ENCODE data around the gene TBC1D10B. TPM values are rescaled to one million over a fixed set of nuclear protein-coding genes. Genes with fewer than 3 reads are reported as not detected.

TBC1D10B gene
- total and polyA plus RNA-seq, 5 experiments from 2014 or later, result 6.6 to 36.9 (median 10.5) TPM

GRCh38 chr16:30369091-30369937 is 980 bp downstream of the TBC1D10B start:
- no peaks in the 10 kb centered on the region for H3K9me3 Mint-ChIP-seq
- H3K4me1 Mint-ChIP-seq, result peaks cover 34 to 58% (median 53%) of the 10 kb centered on the region in 4 donors
- ATAC-seq, result no peak
- peak overlapping the region in 9 of 10 donors; percentile 49 to 90 (median 86) for H3K27ac Mint-ChIP-seq
- H3K27me3 Mint-ChIP-seq, result no peaks in the 10 kb centered on the region
- POLR2A ChIA-PET, result interaction anchor here (0.6 to 5.9 kb wide), 16 partner anchors 8 to 189 kb away, joined by 3 to 52 read pairs (median 6); partner anchors contain the start of genes CD2BP2, SEPTIN1, ZNF48 and ZNF771
- H3K4me3 Mint-ChIP-seq, result peak overlapping the region; percentile 79 to 92 (median 87)
- no peak for DNase-seq
- peaks cover 0 to 27% (median 2%) of the 10 kb centered on the region in 3 donors for H3K36me3 Mint-ChIP-seq

GRCh38 chr16:30368792-30369090 is 1.6 kb downstream of the TBC1D10B start:
- peak overlapping the region; percentile 79 to 92 (median 87) for H3K4me3 Mint-ChIP-seq
- H3K4me1 Mint-ChIP-seq, result peaks cover 34 to 60% (median 53%) of the 10 kb centered on the region in 4 donors
- DNase-seq, result no peak
- H3K9me3 Mint-ChIP-seq, result no peaks in the 10 kb centered on the region
- peaks cover 0 to 33% (median 2%) of the 10 kb centered on the region in 3 donors for H3K36me3 Mint-ChIP-seq
- POLR2A ChIA-PET, result interaction anchor here (0.6 to 5.9 kb wide), 15 partner anchors 9 to 189 kb away, joined by 3 to 52 read pairs (median 7); partner anchors contain the start of genes CD2BP2, SEPTIN1, ZNF48 and ZNF771
- no peaks in the 10 kb centered on the region for H3K27me3 Mint-ChIP-seq
- no peak for ATAC-seq
- H3K27ac Mint-ChIP-seq, result peak overlapping the region; percentile 49 to 90 (median 84)

- Mint-ChIP-seq H3K4me3 (peak overlapping the region; percentile 79 to 92 (median 87)), H3K27me3 (no peaks in the 10 kb centered on the region), H3K27ac (peak overlapping the region; percentile 49 to 90 (median 80)), H3K36me3 (peaks cover 0 to 38% (median 2%) of the 10 kb centered on the region in 3 donors), H3K9me3 (no peaks in the 10 kb centered on the region), H3K4me1 (peaks cover 35 to 60% (median 53%) of the 10 kb centered on the region in 4 donors)
- POLR2A ChIA-PET, result interaction anchor here (1.2 to 5.9 kb wide), 12 partner anchors 10 to 184 kb away, joined by 4 to 52 read pairs (median 8); partner anchors contain the start of genes CD2BP2, SEPTIN1, ZNF48 and ZNF771
- ATAC-seq (no peak), DNase-seq (no peak)
These were observed 2.0 kb downstream of the TBC1D10B start for GRCh38 chr16:30368122-30368791.

- H3K4me1 Mint-ChIP-seq, result peaks cover 35 to 57% (median 51%) of the 10 kb centered on the region in 4 donors
- DNase-seq (no peak), ATAC-seq (no peak)
- H3K36me3 Mint-ChIP-seq, result peaks cover 0 to 44% (median 4%) of the 10 kb centered on the region in 3 donors
- no peaks in the 10 kb centered on the region for H3K27me3 Mint-ChIP-seq
- POLR2A ChIA-PET, result interaction anchor here (1.7 to 5.9 kb wide), 2 partner anchors 11 to 13 kb away, joined by 9 to 48 read pairs; partner anchors contain the start of gene CD2BP2
- H3K27ac Mint-ChIP-seq, result peak overlapping the region in 9 of 10 donors; percentile 49 to 90 (median 81)
- H3K4me3 Mint-ChIP-seq, result peak overlapping the region; percentile 79 to 92 (median 87)
- H3K9me3 Mint-ChIP-seq, result no peaks in the 10 kb centered on the region
These were observed 2.8 kb downstream of the TBC1D10B start for GRCh38 chr16:30367349-30368009.

GRCh38 chr16:30366511-30366910 is 3.8 kb downstream of the TBC1D10B start:
- POLR2A ChIA-PET, result interaction anchor here (1.0 to 5.9 kb wide), 3 partner anchors 12 kb away, joined by 4 to 48 read pairs (median 9); partner anchors contain the start of gene CD2BP2

GRCh38 chr16:30365200-30365599 is 5.1 kb downstream of the TBC1D10B start:
- H3K4me3 Mint-ChIP-seq, result peak overlapping the region in 1 of 10 donors; percentile 51
- no peak for DNase-seq
- H3K27me3 Mint-ChIP-seq, result no peaks in the 10 kb centered on the region
- H3K27ac Mint-ChIP-seq, result peak overlapping the region in 3 of 10 donors; percentile 7 to 71 (median 23)
- peaks cover 33 to 45% (median 38%) of the 10 kb centered on the region in 4 donors for H3K4me1 Mint-ChIP-seq
- H3K36me3 Mint-ChIP-seq, result peaks cover 0 to 54% (median 8%) of the 10 kb centered on the region in 3 donors
- H3K9me3 Mint-ChIP-seq, result no peaks in the 10 kb centered on the region
- POLR2A ChIA-PET, result interaction anchor here (0.8 to 1.2 kb wide), 6 partner anchors 11 to 42 kb away, joined by 3 to 11 read pairs (median 3); partner anchors contain the start of genes CD2BP2, SEPTIN1, ZNF48 and ZNF771
- no peak for ATAC-seq

More at GRCh38 chr16:30366511-30366910, 3.8 kb downstream of the TBC1D10B start:
- H3K4me3 Mint-ChIP-seq, result peak overlapping the region in 7 of 10 donors; percentile 79 to 92 (median 85)
- peaks cover 0 to 47% (median 4%) of the 10 kb centered on the region in 3 donors for H3K36me3 Mint-ChIP-seq
- no peaks in the 10 kb centered on the region for H3K27me3 Mint-ChIP-seq
- peak overlapping the region in 6 of 10 donors; percentile 31 to 81 (median 60) for H3K27ac Mint-ChIP-seq
- DNase-seq (no peak), ATAC-seq (no peak)
- H3K4me1 Mint-ChIP-seq, result peaks cover 31 to 51% (median 45%) of the 10 kb centered on the region in 4 donors
- no peaks in the 10 kb centered on the region for H3K9me3 Mint-ChIP-seq

GRCh38 chr16:30361180-30361579 is 9.1 kb downstream of the TBC1D10B start:
- H3K4me1 Mint-ChIP-seq, result peaks cover 10 to 22% (median 16%) of the 10 kb centered on the region in 4 donors
- H3K36me3 Mint-ChIP-seq, result peaks cover 0 to 58% (median 6%) of the 10 kb centered on the region in 3 donors
- H3K9me3 Mint-ChIP-seq, result no peaks in the 10 kb centered on the region
- DNase-seq (no peak), ATAC-seq (no peak)
- H3K4me3 Mint-ChIP-seq, result no peak overlapping the region
- POLR2A ChIA-PET, result no interaction called here
- no peaks in the 10 kb centered on the region for H3K27me3 Mint-ChIP-seq
- peak overlapping the region in 4 of 10 donors; percentile 3 to 75 (median 58) for H3K27ac Mint-ChIP-seq

GRCh38 chr16:30359871-30360170 is 10.5 kb downstream of the TBC1D10B start:
- Mint-ChIP-seq H3K4me3 (no peak overlapping the region), H3K36me3 (peaks cover 0 to 46% (median 6%) of the 10 kb centered on the region in 3 donors), H3K4me1 (peaks cover 11 to 25% (median 19%) of the 10 kb centered on the region in 4 donors), H3K27ac (peak overlapping the region in 3 of 10 donors; percentile 37 to 81 (median 67)), H3K9me3 (no peaks in the 10 kb centered on the region), H3K27me3 (no peaks in the 10 kb centered on the region)
- DNase-seq (no peak), ATAC-seq (no peak)
- POLR2A ChIA-PET, result interaction anchor here (1.4 kb wide), 1 partner anchor 18 kb away, joined by 5 read pairs; no protein-coding TSS in a partner anchor

GRCh38 chr16:30358990-30359870 is 11.1 kb downstream of the TBC1D10B start:
- H3K9me3 Mint-ChIP-seq, result no peaks in the 10 kb centered on the region
- H3K4me3 Mint-ChIP-seq, result no peak overlapping the region
- H3K27ac Mint-ChIP-seq, result no peak overlapping the region
- ATAC-seq, result no peak
- peaks cover 0 to 42% (median 6%) of the 10 kb centered on the region in 3 donors for H3K36me3 Mint-ChIP-seq
- peaks cover 14 to 28% (median 23%) of the 10 kb centered on the region in 4 donors for H3K4me1 Mint-ChIP-seq
- H3K27me3 Mint-ChIP-seq, result no peaks in the 10 kb centered on the region
- no peak for DNase-seq
- POLR2A ChIA-PET, result interaction anchor here (0.6 to 1.4 kb wide), 2 partner anchors 19 kb away, joined by 3 to 5 read pairs; no protein-coding TSS in a partner anchor

- POLR2A ChIA-PET, result interaction anchor here (0.5 to 0.6 kb wide), 2 partner anchors 19 to 250 kb away, joined by 3 to 4 read pairs; no protein-coding TSS in a partner anchor
- H3K27me3 Mint-ChIP-seq, result no peaks in the 10 kb centered on the region
- DNase-seq, result peak in 1 of 10 donors; percentile 24
These were observed 11.7 kb downstream of the TBC1D10B start for GRCh38 chr16:30358577-30358936.

More at GRCh38 chr16:30358577-30358936, 11.7 kb downstream of the TBC1D10B start:
- H3K27ac Mint-ChIP-seq, result peak overlapping the region in 1 of 10 donors; percentile 3
- ATAC-seq, result no peak
- H3K36me3 Mint-ChIP-seq, result peaks cover 0 to 40% (median 6%) of the 10 kb centered on the region in 3 donors
- no peaks in the 10 kb centered on the region for H3K9me3 Mint-ChIP-seq
- no peak overlapping the region for H3K4me3 Mint-ChIP-seq
- H3K4me1 Mint-ChIP-seq, result peaks cover 21 to 30% (median 28%) of the 10 kb centered on the region in 4 donors

All from naive thymus-derived CD8-positive, alpha-beta T cell (primary cell).